D341Med (cell line): ENCODE data around the gene PADI4.
"Not testable (repeated sequence)": the region's sequence is repeated elsewhere in the genome, so short reads cannot be mapped to it uniquely, and the experiment has no call there.

ENCODE experiments used
- DNase-seq: peaks from one replicate; pipeline ENCODE4 v3.0.0; 2012; ENCODE audit warnings: low spot score

Gene PADI4

GRCh38 chr1:17314491-17314971, 6.5 kb downstream of the PADI4 start:
- no peak for DNase-seq

- no peak for DNase-seq
Observed at GRCh38 chr1:17315542-17316130, 7.6 kb downstream of the PADI4 start.

- no peak for DNase-seq
Observed at GRCh38 chr1:17316704-17317103, 8.7 kb downstream of the PADI4 start.

GRCh38 chr1:17318262-17318661, 10.3 kb downstream of the PADI4 start:
- DNase-seq = no peak

GRCh38 chr1:17319561-17320350, 11.8 kb downstream of the PADI4 start:
- no peak for DNase-seq

GRCh38 chr1:17321857-17322390, 13.9 kb downstream of the PADI4 start:
- not testable (repeated sequence) for DNase-seq

- no peak for DNase-seq
Observed at GRCh38 chr1:17328855-17329254, 20.9 kb downstream of the PADI4 start.

GRCh38 chr1:17329610-17330009, 21.6 kb downstream of the PADI4 start:
- DNase-seq = no peak

- DNase-seq = no peak
Observed at GRCh38 chr1:17330856-17331255, 22.9 kb downstream of the PADI4 start.

- DNase-seq = no peak
Observed at GRCh38 chr1:17333081-17333480, 25.1 kb downstream of the PADI4 start.

- peak; percentile 70 for DNase-seq
Observed at GRCh38 chr1:17335821-17336710, 28.1 kb downstream of the PADI4 start.

- DNase-seq = peak; percentile 2
Observed at GRCh38 chr1:17338706-17339493, 30.9 kb downstream of the PADI4 start.

- no peak for DNase-seq
Observed at GRCh38 chr1:17339521-17339920, 31.5 kb downstream of the PADI4 start.

- no peak for DNase-seq
Observed at GRCh38 chr1:17340358-17340757, 32.4 kb downstream of the PADI4 start.

- DNase-seq = peak; percentile 9
Observed at GRCh38 chr1:17342014-17342441, 34.0 kb downstream of the PADI4 start.

- not testable (repeated sequence) for DNase-seq
Observed at GRCh38 chr1:17345506-17345905, 37.5 kb downstream of the PADI4 start.

GRCh38 chr1:17346046-17346789, 38.2 kb downstream of the PADI4 start:
- DNase-seq = peak; percentile 4

GRCh38 chr1:17347769-17348592, 40.0 kb downstream of the PADI4 start:
- DNase-seq = peak; percentile 10

- peak; percentile 6 for DNase-seq
Observed at GRCh38 chr1:17348593-17349234, 40.7 kb downstream of the PADI4 start.
